ACC112 (cell line): ENCODE data around the gene SLIT3.
A peak's percentile ranks its signal among the peaks of the same experiment; 100 is the strongest.

ENCODE experiments used
- H2AFZ ChIP-seq: fragments of 200-600 bp; sonication (generic); one replicate; pipeline ENCODE4 v1.6.0; 2017; ENCODE audit warnings: antibody characterized with exemption, low read length; ENCODE audit not compliant: unreplicated experiment
- H3K27ac ChIP-seq: fragments of 200-600 bp; sonication (generic); 2 replicates; pipeline ENCODE4 v1.5.1; 2014; ENCODE audit warnings: low read depth, mild to moderate bottlenecking, antibody characterized with exemption, low read length, moderate library complexity
- H3K27me3 ChIP-seq: fragments of 200-600 bp; sonication (generic); 2 replicates; pipeline ENCODE4 v1.6.1; 2014; ENCODE audit warnings: mild to moderate bottlenecking, antibody characterized with exemption, low read length, moderate library complexity, mixed read lengths; ENCODE audit not compliant: insufficient read depth
- H3K36me3 ChIP-seq: fragments of 200-600 bp; sonication (generic); 2 replicates; pipeline ENCODE4 v1.6.1; 2016; ENCODE audit warnings: mild to moderate bottlenecking, antibody characterized with exemption, low read length, moderate library complexity, mixed read lengths; ENCODE audit not compliant: insufficient read depth
- H3K4me1 ChIP-seq: fragments of 200-600 bp; sonication (generic); one replicate; pipeline ENCODE4 v1.6.1; 2016; ENCODE audit warnings: low read length, mixed read lengths; ENCODE audit not compliant: insufficient read depth, unreplicated experiment, control insufficient read depth
- H3K4me3 ChIP-seq: fragments of 200-600 bp; sonication (generic); 2 replicates; pipeline ENCODE4 v1.5.1; 2014; ENCODE audit warnings: mild to moderate bottlenecking, low read depth, low read length
- H3K79me2 ChIP-seq: fragments of 200-600 bp; sonication (generic); one replicate; pipeline ENCODE4 v1.6.0; 2016; ENCODE audit warnings: low read length; ENCODE audit not compliant: control insufficient read depth, unreplicated experiment, insufficient read depth

The SLIT3 gene

DNA sequence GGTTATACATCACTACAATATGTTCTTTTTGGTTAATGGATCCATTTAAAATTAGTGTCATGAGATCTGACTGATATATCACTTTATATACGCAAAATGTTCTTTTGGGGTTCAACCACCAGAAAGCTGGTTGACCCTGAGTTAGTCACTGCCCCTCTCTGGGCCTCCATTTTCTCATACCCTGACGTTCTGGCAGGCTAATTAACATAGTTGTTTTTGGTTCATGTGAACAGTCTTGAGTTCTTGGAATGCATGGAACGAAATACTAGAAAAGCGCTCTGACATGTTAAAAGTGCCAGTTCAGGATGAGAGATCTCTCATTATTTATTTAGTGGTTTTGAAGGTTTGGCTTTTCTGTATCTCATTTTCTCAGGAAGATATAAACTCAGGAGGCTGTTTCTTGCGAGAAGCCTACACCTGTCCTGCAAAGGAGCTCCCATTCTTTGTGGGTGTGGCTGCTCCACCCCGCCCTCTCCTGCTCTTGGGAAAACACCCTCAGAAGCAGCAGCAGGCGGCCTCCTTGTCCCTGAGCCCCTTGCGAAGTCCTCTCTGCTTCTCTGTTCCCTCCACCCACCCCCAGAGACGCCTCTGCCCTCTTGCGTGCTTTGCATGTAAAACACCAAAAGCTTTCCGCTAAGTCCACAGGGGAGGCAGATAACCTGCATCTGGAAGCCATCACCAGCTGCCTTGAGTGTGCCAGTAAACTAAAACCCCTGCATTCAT, 419.4 kb downstream of the SLIT3 start:
- Histone ChIP-seq H3K36me3 (no peaks in the 10 kb centered on the region), H3K27me3 (no peaks in the 10 kb centered on the region), H3K79me2 (no peaks in the 10 kb centered on the region), H3K4me1 (peaks cover 16% of the 10 kb centered on the region), H2AFZ (no peak overlapping the region), H3K4me3 (no peak overlapping the region), H3K27ac (no peak overlapping the region)

DNA sequence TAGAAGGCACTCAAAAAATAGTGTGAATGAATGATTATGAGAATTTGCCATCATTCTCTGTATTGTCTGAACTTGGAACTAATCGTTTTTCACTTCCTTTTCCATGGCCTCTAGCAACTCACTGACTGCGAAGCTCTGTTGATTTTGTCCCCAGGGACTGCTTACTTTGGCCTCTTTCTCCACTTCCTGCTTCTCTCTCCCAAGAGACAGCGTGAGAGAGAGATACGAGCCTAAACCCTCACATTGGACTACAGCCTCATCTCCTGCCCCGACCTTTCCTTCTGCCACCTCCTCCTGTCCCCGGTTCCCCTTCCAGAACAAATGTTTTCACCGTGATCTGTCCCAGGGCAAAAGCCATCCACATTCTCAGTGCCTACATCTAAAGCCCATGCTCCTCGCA, 421.0 kb downstream of the SLIT3 start:
- Histone ChIP-seq H3K27ac (no peak overlapping the region), H3K4me1 (peaks cover 16% of the 10 kb centered on the region), H3K36me3 (no peaks in the 10 kb centered on the region), H2AFZ (peak overlapping the region; percentile 8), H3K27me3 (no peaks in the 10 kb centered on the region), H3K4me3 (peak overlapping the region; percentile 18; the same call in 1 of the 2 replicates), H3K79me2 (no peaks in the 10 kb centered on the region)

DNA sequence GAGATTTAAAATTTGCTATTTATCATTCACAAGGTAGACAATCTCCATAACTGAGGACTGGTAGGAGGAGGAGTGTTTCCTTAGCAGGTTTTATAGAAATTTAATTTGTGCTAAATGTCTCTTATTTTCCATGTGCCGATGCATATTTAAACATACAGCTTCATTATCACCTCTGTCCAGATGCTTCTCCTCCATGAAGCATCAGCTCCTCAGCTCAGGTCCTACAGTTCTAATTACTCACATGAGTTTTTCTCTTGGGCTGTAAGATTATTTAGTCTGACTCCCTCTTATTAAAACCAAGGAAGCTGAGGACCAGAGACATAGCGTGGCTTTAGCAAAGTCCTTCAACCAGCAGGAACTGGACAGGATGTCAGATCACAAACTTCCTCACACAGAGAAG, 421.6 kb downstream of the SLIT3 start:
- H3K4me3 ChIP-seq: peak overlapping the region; percentile 18; the same call in 1 of the 2 replicates
- H3K27ac ChIP-seq: no peak overlapping the region
- peaks cover 16% of the 10 kb centered on the region for H3K4me1 ChIP-seq
- H3K36me3 ChIP-seq: no peaks in the 10 kb centered on the region
- peak overlapping the region; percentile 8 for H2AFZ ChIP-seq
- H3K79me2 ChIP-seq: no peaks in the 10 kb centered on the region
- no peaks in the 10 kb centered on the region for H3K27me3 ChIP-seq

DNA sequence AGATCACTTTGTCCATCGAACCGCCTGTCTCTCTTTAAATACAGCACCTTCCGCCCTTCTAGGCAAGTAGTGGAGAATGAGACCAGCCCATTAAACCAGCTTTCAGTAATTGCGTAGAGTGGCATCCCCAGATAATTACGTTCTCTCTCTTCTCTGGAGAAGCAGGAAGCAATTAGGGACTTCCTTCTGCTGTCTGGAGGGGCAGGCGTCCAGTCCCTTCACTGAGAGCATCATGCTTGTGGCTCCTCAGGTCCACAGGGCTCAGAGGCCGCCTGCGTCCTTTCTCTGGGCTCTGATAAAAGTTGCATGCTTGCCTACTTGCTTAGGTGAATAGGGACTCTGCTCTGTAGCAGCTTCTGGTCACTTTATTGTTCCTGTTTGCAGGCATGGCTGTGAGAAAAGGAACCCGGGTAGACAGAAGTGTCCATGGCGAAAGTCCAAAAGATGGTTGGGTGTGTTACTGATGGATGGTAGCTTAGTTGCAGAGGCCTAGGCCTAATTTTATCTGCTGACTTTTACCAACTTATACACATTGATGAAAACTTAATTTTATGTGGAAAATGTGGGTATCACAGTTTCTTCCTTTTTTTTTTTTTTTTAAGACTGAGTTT, 422.7 kb downstream of the SLIT3 start:
- Histone ChIP-seq H2AFZ (no peak overlapping the region), H3K27me3 (no peaks in the 10 kb centered on the region), H3K79me2 (no peaks in the 10 kb centered on the region), H3K36me3 (no peaks in the 10 kb centered on the region), H3K27ac (no peak overlapping the region), H3K4me1 (peaks cover 16% of the 10 kb centered on the region), H3K4me3 (no peak overlapping the region)

- no peaks in the 10 kb centered on the region for H3K36me3 ChIP-seq
- H3K27me3 ChIP-seq: no peaks in the 10 kb centered on the region
- H3K27ac ChIP-seq: no peak overlapping the region
- peaks cover 16% of the 10 kb centered on the region for H3K4me1 ChIP-seq
- H3K4me3 ChIP-seq: no peak overlapping the region
- H2AFZ ChIP-seq: no peak overlapping the region
- no peaks in the 10 kb centered on the region for H3K79me2 ChIP-seq
Observed at GRCh38 chr5:168877132-168877892, 423.6 kb downstream of the SLIT3 start.

DNA sequence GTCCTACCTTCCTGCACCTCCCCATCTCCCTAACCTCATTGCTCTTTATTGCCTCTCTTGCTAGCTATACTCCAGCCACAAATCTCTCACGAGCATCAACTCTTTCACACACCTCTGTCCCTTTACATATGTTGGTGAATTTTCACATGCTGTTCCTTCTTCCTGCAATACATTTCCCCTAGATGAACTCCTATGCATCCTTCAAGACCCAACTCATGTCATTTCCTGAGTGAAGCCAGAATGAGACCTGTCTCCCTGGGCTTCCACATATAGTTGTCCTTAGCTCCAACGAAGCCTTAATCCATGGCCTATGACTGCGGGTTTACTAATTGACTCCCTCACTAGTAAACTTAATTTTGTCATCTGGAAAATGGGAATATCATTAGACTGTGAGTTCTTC, 424.5 kb downstream of the SLIT3 start:
- H3K27me3 ChIP-seq: no peaks in the 10 kb centered on the region
- H3K36me3 ChIP-seq: no peaks in the 10 kb centered on the region
- no peak overlapping the region for H3K27ac ChIP-seq
- H3K4me3 ChIP-seq: no peak overlapping the region
- H2AFZ ChIP-seq: no peak overlapping the region
- H3K79me2 ChIP-seq: no peaks in the 10 kb centered on the region
- peaks cover 16% of the 10 kb centered on the region for H3K4me1 ChIP-seq

GRCh38 chr5:168875832-168876231, 425.1 kb downstream of the SLIT3 start:
- H3K4me1 ChIP-seq: peaks cover 16% of the 10 kb centered on the region
- H3K27me3 ChIP-seq: no peaks in the 10 kb centered on the region

DNA sequence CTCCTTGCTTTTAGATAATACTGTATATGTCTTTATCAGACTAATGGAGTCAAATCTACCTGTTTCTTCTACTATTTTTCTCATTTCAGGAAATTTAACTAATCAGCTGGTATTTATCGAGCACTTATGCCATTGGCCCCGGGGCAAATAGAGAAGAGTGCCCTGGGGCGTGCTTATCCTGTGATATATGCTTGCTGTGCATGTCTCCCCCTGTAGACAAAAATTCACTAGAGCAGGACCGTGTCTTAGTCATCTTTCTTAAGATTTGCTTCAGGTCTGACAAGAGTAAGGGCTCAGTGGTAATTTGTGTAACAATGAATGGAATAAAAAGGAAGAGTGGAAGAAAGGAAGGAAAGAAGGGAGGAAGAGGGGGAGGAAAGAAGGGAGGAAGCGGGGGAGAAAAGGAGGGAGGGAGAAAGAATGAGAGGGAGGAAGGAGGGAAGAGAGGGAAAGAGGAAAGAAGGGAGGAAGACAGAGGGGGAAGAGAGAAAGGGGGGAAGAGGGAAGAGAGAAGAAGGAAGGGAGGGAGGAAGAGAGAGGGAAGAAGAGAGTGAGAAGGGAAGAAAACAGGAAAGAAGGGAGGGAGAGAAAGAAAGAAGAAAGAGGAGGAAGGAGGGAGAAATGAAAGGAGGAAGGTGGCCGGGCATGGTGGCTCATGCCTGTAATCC, 426.1 kb downstream of the SLIT3 start:
- H3K4me1 ChIP-seq: peaks cover 10% of the 10 kb centered on the region
- H3K4me3 ChIP-seq: no peak overlapping the region
- H3K79me2 ChIP-seq: no peaks in the 10 kb centered on the region
- no peak overlapping the region for H2AFZ ChIP-seq
- H3K36me3 ChIP-seq: no peaks in the 10 kb centered on the region
- no peaks in the 10 kb centered on the region for H3K27me3 ChIP-seq
- H3K27ac ChIP-seq: no peak overlapping the region

More at GRCh38 chr5:168875832-168876231, 425.1 kb downstream of the SLIT3 start:
- Histone ChIP-seq H3K27ac (no peak overlapping the region), H3K79me2 (no peaks in the 10 kb centered on the region), H3K4me3 (no peak overlapping the region), H3K36me3 (no peaks in the 10 kb centered on the region), H2AFZ (no peak overlapping the region)

DNA sequence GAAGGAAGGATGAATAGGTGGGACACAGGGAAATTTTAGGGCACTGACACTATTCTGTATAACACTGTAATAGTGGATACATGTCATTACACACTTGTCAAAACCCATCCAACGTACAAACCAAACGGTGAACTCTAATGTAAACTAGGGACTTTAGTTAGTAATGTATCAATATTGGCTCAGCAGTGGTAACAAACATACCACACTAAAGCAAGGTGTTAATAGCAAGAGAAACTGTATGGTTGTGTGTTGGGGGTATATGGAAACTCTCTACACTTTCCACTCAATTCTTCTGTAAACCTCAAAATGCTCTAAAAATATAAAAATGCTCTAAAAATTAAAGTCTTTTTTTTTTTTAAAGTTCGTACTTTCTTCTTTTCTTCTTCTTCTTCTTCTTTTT, 428.7 kb downstream of the SLIT3 start:
- no peak overlapping the region for H3K27ac ChIP-seq
- no peaks in the 10 kb centered on the region for H3K27me3 ChIP-seq
- H2AFZ ChIP-seq: no peak overlapping the region
- no peaks in the 10 kb centered on the region for H3K79me2 ChIP-seq
- no peaks in the 10 kb centered on the region for H3K36me3 ChIP-seq
- no peak overlapping the region for H3K4me3 ChIP-seq
- H3K4me1 ChIP-seq: peaks cover 4% of the 10 kb centered on the region

- Histone ChIP-seq H3K27ac (no peak overlapping the region), H3K27me3 (no peaks in the 10 kb centered on the region), H3K4me1 (peaks cover 5% of the 10 kb centered on the region), H3K4me3 (no peak overlapping the region), H2AFZ (no peak overlapping the region), H3K79me2 (no peaks in the 10 kb centered on the region), H3K36me3 (no peaks in the 10 kb centered on the region)
Observed at GRCh38 chr5:168870910-168871309, 430.0 kb downstream of the SLIT3 start.
